Astrocyte of the hippocampus (primary cell): ENCODE measurements around the gene PDGFA.

ENCODE experiments used
- DNase-seq: peaks from one replicate; pipeline ENCODE4 v3.0.0; 2011; ENCODE audit warnings: low read depth, low spot score

Gene PDGFA

GRCh38 chr7:517774-518629 lies 1.6 kb downstream of the PDGFA start:
- DNase-seq: peak; percentile 72

- DNase-seq: peak; percentile 81
These were observed 2.8 kb downstream of the PDGFA start for GRCh38 chr7:516606-517456.

GRCh38 chr7:516216-516605 lies 3.4 kb downstream of the PDGFA start:
- DNase-seq: peak; percentile 21

GRCh38 chr7:515628-516027 lies 4.0 kb downstream of the PDGFA start:
- DNase-seq: no peak

- DNase-seq: peak; percentile 51
These were observed 4.7 kb downstream of the PDGFA start for GRCh38 chr7:514651-515598.

- DNase-seq: no peak
These were observed 5.4 kb downstream of the PDGFA start for GRCh38 chr7:514242-514641.

- peak; percentile 49 for DNase-seq
These were observed 6.0 kb downstream of the PDGFA start for GRCh38 chr7:513521-514166.

GRCh38 chr7:512541-513311 lies 6.9 kb downstream of the PDGFA start:
- peak; percentile 74 for DNase-seq

GRCh38 chr7:512146-512510 lies 7.5 kb downstream of the PDGFA start:
- no peak for DNase-seq

GRCh38 chr7:511476-512145 lies 8.0 kb downstream of the PDGFA start:
- no peak for DNase-seq

- no peak for DNase-seq
These were observed 8.8 kb downstream of the PDGFA start for GRCh38 chr7:510782-511281.

- no peak for DNase-seq
These were observed 9.5 kb downstream of the PDGFA start for GRCh38 chr7:510131-510481.

- no peak for DNase-seq
These were observed 10.1 kb downstream of the PDGFA start for GRCh38 chr7:509426-510130.

GRCh38 chr7:508461-509170 lies 11.0 kb downstream of the PDGFA start:
- no peak for DNase-seq

- DNase-seq: no peak
These were observed 11.9 kb downstream of the PDGFA start for GRCh38 chr7:507623-508300.

- no peak for DNase-seq
These were observed 12.6 kb downstream of the PDGFA start for GRCh38 chr7:506921-507622.

GRCh38 chr7:506391-506831 lies 13.2 kb downstream of the PDGFA start:
- DNase-seq: no peak
